Pancreas (tissue), 10 donors: ENCODE data around the gene PIGN. TPM values are rescaled to one million over a fixed set of nuclear protein-coding genes. Genes with fewer than 3 reads are reported as not detected.

Source experiments
- ATAC-seq, 4 donors: fragments of 200-7000 bp; cut with Tn5 transposase; one replicate each; pipeline versions ENCODE4 v1.8.0 to v1.9.1; 2020; ENCODE audit warnings: mild to moderate bottlenecking in 4 of 4, moderate library complexity in 4 of 4
- DNase-seq, 6 donors: peaks; one replicate each; pipeline ENCODE4 v3.0.0-alpha.2; 2020
- FAIRE-seq: peaks from 2 replicates; lab custom pipeline; 2012; peaks lifted over from hg19 to GRCh38; lab: Jason Lieb, UNC
- H3K27ac ChIP-seq, 4 donors: fragments of 200-600 bp; sonication (generic); 1 replicate in 3 of 4; 2 replicates in 1 of 4; pipeline versions ENCODE4 v1.5.0 to v1.8.0; 2020
- H3K27me3 ChIP-seq, 4 donors: fragments of 200-600 bp; one replicate each; pipeline ENCODE4 v1.8.0; 2021
- H3K36me3 ChIP-seq, 3 donors: fragments of 200-600 bp; sonication (generic) in 1 of 3; one replicate each; pipeline versions ENCODE4 v1.5.0 to v1.8.0; 2020 to 2021
- H3K4me1 ChIP-seq, 3 donors: fragments of 200-600 bp; one replicate each; pipeline ENCODE4 v1.8.0; 2021
- H3K4me3 ChIP-seq, 4 donors: fragments of 200-600 bp; sonication (generic) in 2 of 4; one replicate each; pipeline versions ENCODE4 v1.5.0 to v1.8.0; 2020 to 2021
- H3K9me3 ChIP-seq, 4 donors: fragments of 200-600 bp; one replicate each; pipeline ENCODE4 v1.8.0; 2021
- CTCF ChIP-seq, 4 donors: fragments of 200-600 bp; sonication (generic) in 3 of 4; IDR thresholded peaks; one replicate each; pipeline versions ENCODE4 v1.5.0 to v1.8.0; 2021; ENCODE audit warnings: antibody characterized with exemption in 4 of 4
- WGBS, 2 donors: extraction: QIAGEN DNeasy Blood & Tissue Kit; methylation state at CpG; one replicate each; pipeline ENCODE4 v1.1.7; 2013; 5-methylcytosine and 5-hydroxymethylcytosine counted together
- intact Hi-C, 3 donors: fragments of 100-400 bp; cut with DNase I; formaldehyde crosslinking; loops; one replicate each; pipeline versions ENCODE4 v1.11.1 to v1.14.2; 2022
- polyA plus RNA-seq, 2 donors: library from polyadenylated mRNA; stranded (reverse); fragments of 200-250 nt; gene quantifications; one replicate each; pipeline ENCODE4 v1.2.3, GENCODE V29; 2013
- total RNA-seq, 6 donors: library from RNA; stranded (reverse); fragmentation: NEBNext Ultra II Directional in 4 of 6; extraction: Animal tissue kit (Norgen Biotek cat#: 25700) in 4 of 6; gene quantifications; one replicate each; pipeline versions ENCODE4 v1.2.1 to v1.2.4, GENCODE V29; 2021 to 2023
- donor health status: healthy with polysubstance abuse.
- donor health status: DM: no; HTN: no; CAD: no; lungs with moderate emphysema.
- donor health status: DM: no; HTN: no; CAD: no.
- donor health status: control.
- donor health status: control.
- donor health status: Bipolar disorder and iron deficiency.
- donor health status: DM: yes; HTN: yes; CAD: no.
- donor health status: DM: no; HTN: no; CAD: no.
- donor health status: DM: no; HTN: no; CAD: no.
- donor health status: DM: yes; HTN: yes; CAD: no.

The PIGN gene
- total and polyA plus RNA-seq, 8 donors: 3.1 to 23.1 (median 17.1) TPM

- WGBS, 2 donors: 1% methylated on average over 12 of the region's 12 CpGs
- ATAC-seq: peak in 2 of 4 donors; percentile 20 to 24
- H3K27ac ChIP-seq: peak overlapping the region; percentile 67 to 81 (median 77)
- peaks cover 8 to 35% (median 28%) of the 10 kb centered on the region in 3 donors for H3K4me1 ChIP-seq
- no peaks in the 10 kb centered on the region for H3K9me3 ChIP-seq
- no peak for DNase-seq
- H3K27me3 ChIP-seq: no peaks in the 10 kb centered on the region
- no peak for TF ChIP-seq CTCF (IDR thresholded peaks at IDR 0.05)
- H3K36me3 ChIP-seq: no peaks in the 10 kb centered on the region
- FAIRE-seq: no peak
- intact Hi-C loops: loop anchor here in 1 of 3 donors (5.0 kb wide), 1 partner anchor 66 kb away; no protein-coding TSS in a partner anchor
- H3K4me3 ChIP-seq: peak overlapping the region; percentile 55 to 95 (median 62)
These were observed 420 bp downstream of the PIGN start for GRCh38 chr18:62186499-62186773.

GRCh38 chr18:62183578-62184195, 3.2 kb downstream of the PIGN start:
- TF ChIP-seq CTCF (IDR thresholded peaks at IDR 0.05): peak; percentile 48 to 93 (median 86)
- Histone ChIP-seq H3K4me3 (no peak overlapping the region), H3K4me1 (peaks cover 8 to 24% (median 16%) of the 10 kb centered on the region in 3 donors), H3K36me3 (no peaks in the 10 kb centered on the region), H3K27ac (no peak overlapping the region), H3K9me3 (no peaks in the 10 kb centered on the region), H3K27me3 (no peaks in the 10 kb centered on the region)
- peak; percentile 96 for FAIRE-seq
- intact Hi-C loops: loop anchor here in 1 of 3 donors (5.0 kb wide), 1 partner anchor 64 kb away; no protein-coding TSS in a partner anchor
- ATAC-seq: no peak
- WGBS, 2 donors: 0 to 3% methylated on average over 2 of the region's 2 CpGs
- peak in 2 of 6 donors; percentile 7 to 26 for DNase-seq

GRCh38 chr18:62182220-62182619, 4.6 kb downstream of the PIGN start:
- Histone ChIP-seq H3K9me3 (no peaks in the 10 kb centered on the region), H3K4me3 (no peak overlapping the region), H3K27ac (no peak overlapping the region), H3K4me1 (peaks cover 8 to 21% (median 16%) of the 10 kb centered on the region in 3 donors), H3K27me3 (no peaks in the 10 kb centered on the region), H3K36me3 (no peaks in the 10 kb centered on the region)
- DNase-seq (no peak), FAIRE-seq (no peak), ATAC-seq (no peak)
- no peak for TF ChIP-seq CTCF (IDR thresholded peaks at IDR 0.05)
- WGBS, 2 donors: 60 to 78% methylated on average over 3 of the region's 3 CpGs
- intact Hi-C loops: loop anchor here in 1 of 3 donors (5.0 kb wide), 1 partner anchor 65 kb away; no protein-coding TSS in a partner anchor

GRCh38 chr18:62179213-62179612, 7.6 kb downstream of the PIGN start:
- peaks cover 0 to 7% (median 1%) of the 10 kb centered on the region in 3 donors for H3K4me1 ChIP-seq
- WGBS, 2 donors: 91 to 92% methylated on average over 4 of the region's 4 CpGs
- no peak for ATAC-seq
- no peaks in the 10 kb centered on the region for H3K27me3 ChIP-seq
- FAIRE-seq: no peak
- no peaks in the 10 kb centered on the region for H3K36me3 ChIP-seq
- no peaks in the 10 kb centered on the region for H3K9me3 ChIP-seq
- H3K4me3 ChIP-seq: no peak overlapping the region
- intact Hi-C loops: no loop called here
- no peak for DNase-seq
- TF ChIP-seq CTCF (IDR thresholded peaks at IDR 0.05): no peak
- no peak overlapping the region for H3K27ac ChIP-seq

- no peak for TF ChIP-seq CTCF (IDR thresholded peaks at IDR 0.05)
- Histone ChIP-seq H3K4me3 (no peak overlapping the region), H3K36me3 (no peaks in the 10 kb centered on the region), H3K4me1 (no peaks in the 10 kb centered on the region), H3K27ac (no peak overlapping the region), H3K27me3 (no peaks in the 10 kb centered on the region), H3K9me3 (no peaks in the 10 kb centered on the region)
- no peak for DNase-seq
- no peak for FAIRE-seq
- 80 to 84% methylated on average over 3 of the region's 3 CpGs for WGBS, 2 donors
- ATAC-seq: no peak
- intact Hi-C loops: no loop called here
These were observed 9.6 kb downstream of the PIGN start for GRCh38 chr18:62177271-62177670.
